ENCODE data around the gene YAP1.
"Not testable (repeated sequence)": the region's sequence is repeated elsewhere in the genome, so short reads cannot be mapped to it uniquely, and the experiment has no call there.

YAP1 gene

DNA sequence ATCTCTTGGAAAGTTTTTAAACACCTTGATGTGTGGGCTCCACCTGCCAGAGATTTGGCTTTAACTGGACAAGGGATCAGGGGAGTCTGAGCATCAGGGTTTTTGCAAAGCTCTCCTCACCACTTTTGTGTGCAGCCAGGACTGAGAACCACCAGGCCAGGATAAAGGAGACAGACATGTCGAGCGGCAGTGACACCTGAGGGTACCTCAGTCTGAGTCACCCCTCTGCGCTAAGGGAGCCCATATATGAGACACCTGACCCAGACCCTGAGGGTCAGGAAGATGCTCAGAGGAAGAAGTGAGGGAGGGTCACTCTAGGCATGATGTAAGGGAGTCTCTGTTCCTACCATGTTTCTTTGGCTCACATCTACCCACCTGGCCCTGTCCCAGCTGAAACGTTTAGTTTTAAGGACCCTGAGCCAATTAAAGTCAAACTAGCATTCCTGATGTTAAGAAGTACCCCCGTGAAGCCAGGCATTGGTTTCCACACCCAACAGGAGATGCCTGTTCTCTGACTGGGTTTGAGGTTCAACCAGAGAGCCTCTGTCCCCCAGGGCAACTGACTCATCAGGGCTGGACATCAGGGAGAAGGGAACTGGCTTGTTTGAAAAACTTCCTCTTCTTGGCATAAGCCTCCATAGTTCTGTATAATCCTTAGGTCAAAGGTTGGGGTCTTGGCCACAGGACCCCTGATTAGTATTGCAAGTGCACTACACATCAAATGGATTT lies 134.6 kb downstream of the YAP1 start:
- no peak for DNase-seq

DNA sequence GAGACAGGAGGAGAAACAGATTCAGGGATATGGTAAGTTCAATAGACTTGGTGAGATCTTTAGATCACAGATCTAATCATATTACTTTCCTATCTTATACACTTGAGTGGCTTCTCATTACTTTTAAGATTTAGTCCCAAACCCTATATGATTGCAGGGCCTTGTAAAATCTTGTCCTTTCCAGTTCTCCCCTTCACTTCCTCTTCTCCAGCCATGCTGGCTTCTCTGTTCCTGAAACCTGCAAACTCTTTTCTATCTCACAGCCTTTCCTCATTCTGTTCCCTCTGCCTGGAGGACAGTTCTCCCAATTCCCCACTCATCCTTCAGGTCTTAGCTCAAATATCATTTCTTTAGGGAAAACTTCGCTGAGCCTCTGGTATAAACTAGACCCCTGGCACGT lies 141.2 kb downstream of the YAP1 start:
- no peak for DNase-seq

DNA sequence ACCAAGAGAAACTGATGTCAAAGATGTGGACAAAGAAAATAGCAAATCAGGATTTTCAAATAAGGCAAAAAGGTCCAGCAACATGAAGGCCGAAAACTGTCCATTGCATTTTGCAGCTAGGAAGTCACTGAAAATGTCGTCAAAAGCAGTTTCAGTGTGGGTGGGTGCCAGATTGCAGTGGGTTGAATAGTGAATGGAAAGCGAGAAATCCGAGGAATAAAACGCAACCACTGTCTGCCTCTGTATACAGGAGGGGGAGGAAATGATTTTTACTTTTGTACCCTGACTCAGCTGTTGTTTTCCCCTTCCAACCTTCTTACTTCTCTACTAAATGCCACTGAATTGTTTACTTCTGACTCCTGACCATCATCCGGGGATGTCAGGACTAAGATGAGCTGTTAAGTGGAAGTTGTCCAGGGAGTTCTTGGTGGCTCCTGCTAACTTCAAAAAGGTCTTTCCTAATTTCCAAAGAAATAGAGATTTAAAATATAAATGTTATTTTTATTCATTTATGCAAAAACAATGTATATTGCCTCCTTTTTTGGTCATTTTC lies 142.2 kb downstream of the YAP1 start:
- DNase-seq, result no peak

DNA sequence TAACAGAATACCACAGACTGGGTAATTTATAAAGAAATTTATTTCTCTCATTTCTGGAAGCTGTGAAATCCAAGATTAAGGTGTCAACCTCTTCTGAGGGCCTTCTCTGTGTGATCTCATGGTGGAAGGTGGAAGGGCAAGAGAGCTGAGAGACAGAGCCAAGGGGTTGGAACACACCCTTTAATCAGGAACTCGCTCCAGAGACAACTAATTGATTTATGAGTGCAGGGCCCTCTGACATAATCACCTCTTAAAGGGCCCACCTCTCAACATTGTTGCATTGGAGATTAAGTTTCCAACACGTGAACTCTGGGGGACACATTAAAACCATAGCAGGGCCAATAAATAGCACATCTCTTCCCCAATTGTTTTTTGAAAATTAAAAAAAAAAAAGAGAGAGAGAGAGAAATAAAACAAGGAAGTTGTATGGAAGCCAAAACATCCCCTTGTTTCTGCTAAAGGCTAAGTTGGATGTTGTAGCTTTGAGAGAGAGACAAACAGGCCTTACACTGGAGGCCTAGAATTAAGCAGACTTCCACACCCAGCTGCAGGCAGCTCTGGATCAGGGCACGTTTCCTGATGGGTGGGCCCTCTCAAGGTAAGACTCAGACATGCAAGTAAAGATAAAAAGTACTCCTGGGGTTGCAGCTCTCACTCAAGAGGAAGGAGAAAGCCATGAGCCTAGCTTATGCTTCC lies 142.9 kb downstream of the YAP1 start:
- DNase-seq, result no peak

DNA sequence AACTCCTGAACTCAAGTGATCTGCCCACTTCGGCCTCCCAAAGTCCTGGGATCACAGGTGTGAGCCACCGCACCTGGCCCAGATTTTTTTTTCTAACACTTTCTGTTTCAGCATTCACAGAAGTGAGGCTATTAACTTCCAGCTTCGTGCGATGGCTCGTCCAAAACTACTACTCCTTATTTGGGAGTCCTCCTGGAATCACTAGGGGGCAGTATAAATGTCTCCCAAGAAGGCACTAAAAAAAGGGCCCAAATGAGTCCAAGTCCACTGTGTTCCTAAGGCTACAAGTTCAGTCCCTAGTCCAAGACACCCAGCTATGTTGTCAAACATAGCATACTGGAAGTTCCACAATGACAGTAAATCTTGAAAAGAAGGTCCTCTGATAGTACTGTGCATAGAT lies 143.8 kb downstream of the YAP1 start:
- no peak for DNase-seq

DNA sequence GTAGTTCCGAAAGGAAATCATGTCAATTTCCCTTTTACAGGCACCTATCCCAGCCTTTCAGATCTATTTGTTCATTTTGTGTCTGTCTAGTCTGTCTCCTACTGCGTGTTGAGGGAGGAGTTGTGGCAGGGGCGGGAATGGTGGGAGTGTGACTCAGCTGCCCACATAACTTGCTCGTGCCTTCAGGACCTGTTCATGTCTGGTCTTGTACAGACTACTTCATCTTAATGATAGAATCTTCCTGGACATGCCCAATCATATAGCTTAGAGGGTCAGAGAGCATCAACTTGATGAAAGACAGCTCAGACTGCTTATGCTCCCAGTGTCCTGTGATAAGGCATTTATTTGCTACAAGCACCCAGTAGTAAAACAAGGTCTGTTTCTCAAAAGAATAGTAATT lies 146.0 kb downstream of the YAP1 start:
- peak; percentile 11 for DNase-seq

DNA sequence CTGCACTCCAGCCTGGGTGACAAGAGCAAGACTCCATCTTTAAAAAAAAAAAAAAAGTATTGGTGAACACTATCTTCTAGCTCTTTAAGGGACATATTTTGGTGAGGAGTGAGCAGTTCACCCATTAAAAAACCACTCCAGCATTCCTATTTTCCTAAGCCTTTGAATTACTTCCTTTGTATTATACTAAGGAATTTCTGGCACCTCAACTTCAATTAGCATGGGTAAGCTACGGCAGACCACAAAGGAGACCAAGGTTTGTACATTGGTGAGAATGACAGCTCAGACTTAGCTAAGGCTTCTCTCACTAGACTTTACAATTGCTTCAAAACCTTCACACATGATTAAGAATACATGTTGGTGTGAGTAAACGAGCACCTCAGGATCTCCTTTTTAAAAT lies 150.0 kb downstream of the YAP1 start:
- DNase-seq, result peak; percentile 15

DNA sequence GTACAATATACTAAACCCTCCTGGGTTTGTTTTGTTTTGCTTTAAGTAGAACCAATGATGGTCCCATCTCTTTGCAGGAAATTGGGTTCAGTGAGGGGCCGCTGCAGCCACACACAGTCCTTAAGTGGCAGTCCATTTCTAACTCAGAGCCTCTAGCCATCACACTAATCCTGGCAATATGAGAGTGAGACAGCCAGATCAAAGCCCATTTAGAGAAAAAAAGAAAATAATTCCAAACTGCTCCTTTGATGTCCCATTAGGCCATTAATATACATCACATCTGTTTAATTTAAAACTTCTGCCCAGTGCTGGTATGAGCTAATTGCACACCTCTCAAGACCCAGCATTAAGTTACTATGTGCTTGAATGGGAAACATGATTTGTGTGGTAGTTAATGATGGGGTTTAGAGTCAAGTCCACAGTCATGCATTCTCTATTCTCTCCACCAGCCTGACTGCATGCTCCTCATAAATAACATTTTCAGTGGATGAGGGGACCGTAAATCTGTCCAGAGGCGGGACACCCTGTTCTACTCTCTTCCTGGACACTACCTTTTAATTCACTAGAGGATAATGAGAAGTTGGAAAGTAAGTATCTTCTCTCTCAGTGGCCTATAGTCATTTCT lies 153.2 kb downstream of the YAP1 start:
- DNase-seq, result no peak

DNA sequence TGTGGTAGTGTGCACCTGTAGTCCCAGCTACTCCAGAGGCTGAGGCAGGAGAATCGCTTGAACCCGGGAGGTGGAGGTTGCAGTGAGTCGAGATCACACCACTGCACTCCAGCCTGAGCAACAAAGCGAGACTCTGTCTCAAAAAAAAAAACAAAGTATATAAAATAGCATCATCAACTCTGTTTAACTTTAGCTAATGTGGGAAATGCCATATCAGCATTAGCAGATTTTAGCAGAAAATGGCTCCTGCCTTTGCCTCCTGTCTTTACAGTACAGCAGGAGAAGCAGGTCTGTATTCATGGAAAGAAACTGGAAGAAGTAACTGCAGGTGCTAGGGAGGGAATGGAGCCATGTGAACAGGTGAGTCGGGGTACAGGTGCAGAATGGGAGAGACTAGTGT lies 154.5 kb downstream of the YAP1 start:
- not testable (repeated sequence) for DNase-seq

DNA sequence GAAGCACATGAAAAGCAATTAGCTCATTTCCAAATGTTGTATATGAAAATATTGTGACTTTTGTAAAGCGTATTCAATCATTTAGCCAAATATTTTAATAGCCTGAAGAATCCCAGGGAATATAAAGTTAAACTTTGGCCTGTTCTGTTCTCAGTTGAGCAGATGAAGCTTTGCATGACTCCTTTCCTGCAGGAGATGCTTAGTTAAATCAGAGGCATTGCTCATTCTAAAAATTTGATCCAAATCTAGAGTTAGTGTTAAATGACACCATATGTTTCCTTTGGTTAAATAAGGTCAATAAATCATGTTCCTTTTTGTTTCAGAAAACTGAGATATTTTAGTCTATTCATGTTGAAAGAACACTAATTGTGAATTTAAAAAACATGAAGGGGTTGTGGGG lies 155.9 kb downstream of the YAP1 start:
- no peak for DNase-seq

DNA sequence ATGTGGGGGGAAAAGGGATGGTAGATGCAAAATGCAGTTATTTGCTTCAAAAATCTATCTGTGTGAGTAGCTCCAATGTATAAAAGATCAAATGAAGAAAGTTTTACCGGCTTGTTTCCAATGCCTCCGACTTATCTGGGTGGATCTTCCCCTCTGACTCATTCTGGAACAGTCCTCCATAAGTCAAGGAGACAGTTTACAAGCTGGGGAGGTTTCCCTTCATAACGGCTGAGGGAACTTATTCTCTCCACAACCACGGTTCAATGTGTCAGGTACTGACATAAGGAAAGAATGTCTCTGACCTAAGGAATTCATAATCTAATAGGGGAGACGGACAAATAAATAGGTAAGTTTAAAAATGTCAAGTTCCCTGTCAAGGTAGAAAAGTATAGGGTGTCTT lies 157.4 kb downstream of the YAP1 start:
- DNase-seq, result peak; percentile 34

DNA sequence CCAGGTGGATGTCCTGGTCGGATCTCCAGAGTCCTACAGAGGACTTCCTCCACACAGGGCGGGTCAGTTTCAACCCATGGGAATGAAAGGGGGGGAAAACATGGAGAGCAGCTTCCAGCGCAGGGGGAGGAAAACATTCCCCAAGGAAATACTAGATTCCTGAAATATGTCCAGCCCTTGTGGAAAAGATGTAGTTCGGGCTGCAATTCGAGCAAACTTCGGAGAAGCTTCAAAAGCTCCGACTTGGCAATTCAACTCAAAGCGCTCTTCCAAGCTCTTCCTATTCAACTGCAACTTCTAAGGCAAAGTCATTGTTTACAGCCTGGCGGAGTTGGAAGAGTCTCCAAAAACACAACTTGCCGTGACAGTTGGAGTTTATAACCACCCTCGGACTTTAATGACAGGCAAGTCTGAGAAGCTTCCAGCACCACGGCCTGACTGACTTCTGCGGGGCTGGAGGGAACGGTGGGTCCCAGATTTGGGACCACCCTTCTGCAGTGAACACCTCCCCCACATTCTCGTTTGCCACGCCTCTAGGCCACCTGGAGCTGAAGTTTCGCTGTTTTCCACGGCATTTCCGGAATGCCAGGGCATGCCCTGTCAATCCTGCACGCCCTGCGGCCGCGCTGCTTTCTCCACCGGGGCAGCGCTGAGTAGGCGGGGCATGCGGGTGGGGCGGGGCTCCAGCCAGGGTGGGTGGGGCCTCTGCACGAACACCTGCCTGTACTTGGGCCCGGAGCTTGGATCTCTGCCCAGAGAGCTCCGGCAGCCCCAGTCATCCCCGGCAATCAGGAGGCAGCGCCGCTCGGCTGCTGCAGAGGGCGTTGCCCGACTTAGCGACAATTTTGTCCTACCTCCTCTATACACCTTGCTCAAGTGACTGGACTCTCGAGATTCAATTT lies 158.1 kb downstream of the YAP1 start:
- DNase-seq, result peak; percentile 66

DNA sequence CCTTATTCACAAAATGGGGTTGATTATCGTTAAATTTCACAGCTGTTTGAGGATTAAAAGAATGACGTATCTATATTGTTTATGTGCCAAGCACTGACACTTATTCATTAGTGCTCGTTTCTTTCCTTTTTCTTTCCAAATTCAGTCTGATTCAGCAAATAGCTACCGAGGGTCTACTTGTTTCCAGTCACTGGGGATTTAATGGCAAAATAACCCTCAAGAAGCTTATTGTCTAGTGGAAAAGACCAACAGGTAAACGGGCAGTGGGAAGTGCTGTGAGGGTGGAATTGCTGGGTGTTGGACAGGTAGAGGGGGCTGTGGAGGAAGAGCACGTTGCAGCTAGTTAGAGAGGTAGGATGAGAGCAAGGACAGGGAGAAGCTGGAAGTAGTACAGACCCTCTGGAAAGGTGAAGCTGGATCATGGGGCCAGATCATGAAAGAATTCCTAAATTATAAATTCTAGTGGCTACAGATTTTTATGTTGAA lies 158.8 kb downstream of the YAP1 start:
- DNase-seq, result no peak

DNA sequence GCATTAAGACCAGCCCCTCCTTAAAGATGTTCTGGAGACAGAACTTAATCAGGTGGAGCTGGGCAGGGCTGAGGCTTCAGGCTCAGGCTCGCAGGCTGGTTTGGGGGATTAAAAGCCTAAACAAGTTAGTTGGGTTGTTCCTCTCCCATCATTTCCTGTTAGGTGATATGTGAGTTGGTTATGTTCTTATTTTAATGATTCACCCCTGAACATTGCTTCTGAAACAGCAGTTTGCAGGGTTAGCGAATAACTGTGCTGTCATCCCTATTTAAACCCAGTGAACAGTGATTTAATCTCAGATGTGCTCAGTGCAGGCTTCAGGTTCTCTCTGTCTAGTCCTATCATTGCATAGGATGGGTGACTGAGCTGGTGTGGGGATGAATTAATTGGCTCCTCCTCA lies 159.7 kb downstream of the YAP1 start:
- DNase-seq, result peak; percentile 71

DNA sequence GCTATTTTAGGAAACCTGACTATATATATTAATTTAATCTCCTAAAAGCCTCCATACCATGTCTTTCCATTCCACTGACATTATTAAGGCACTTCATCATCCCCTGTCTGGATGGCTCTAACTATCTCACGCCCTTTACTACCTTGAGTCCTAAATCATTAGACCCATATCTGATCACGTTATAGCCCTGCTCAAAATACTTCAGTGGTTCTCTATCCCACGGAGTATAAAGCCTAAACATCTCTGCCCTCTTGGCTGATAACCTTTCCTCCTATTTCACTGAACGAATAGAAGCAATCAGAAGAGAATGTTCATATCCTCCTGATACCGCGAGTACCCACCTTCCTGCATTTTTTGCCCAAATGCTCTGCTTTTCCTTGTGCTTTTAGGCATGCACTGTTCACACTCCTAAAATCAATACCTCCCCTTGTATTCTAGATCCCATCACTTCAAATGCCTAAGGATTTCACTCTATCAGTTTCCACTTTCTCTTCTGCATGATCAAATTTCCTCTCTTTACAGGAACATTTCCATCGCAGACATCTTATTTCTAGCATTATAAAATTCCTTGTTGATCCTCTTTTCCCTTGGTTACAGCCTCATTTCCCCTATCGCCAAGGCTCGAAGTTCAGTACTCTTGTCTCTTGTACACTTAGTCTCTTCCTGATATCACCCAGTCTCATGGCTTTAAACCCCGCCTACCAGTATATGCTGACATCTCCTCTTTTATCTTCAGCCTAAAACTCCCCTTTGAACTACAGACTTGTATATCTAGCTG lies 162.0 kb downstream of the YAP1 start:
- DNase-seq, result no peak

DNA sequence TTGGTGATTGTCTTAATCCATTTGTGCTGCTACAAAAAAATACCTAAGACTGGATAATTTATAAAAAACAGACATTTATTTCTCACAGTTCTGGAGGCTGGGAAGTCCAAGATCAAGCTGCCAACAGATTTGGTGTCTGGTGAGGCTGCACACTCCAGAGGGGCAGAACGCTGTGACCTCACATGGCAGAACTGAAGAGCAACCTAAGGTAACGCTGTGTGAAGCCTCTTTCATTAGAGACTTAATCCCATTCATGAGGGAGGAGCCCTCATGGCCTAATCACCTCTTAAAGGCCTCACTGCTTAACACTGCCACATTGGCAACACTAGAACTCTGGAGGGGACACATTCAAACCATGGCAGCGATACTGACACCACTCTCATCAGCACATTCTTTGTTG lies 164.4 kb downstream of the YAP1 start:
- DNase-seq, result no peak

DNA sequence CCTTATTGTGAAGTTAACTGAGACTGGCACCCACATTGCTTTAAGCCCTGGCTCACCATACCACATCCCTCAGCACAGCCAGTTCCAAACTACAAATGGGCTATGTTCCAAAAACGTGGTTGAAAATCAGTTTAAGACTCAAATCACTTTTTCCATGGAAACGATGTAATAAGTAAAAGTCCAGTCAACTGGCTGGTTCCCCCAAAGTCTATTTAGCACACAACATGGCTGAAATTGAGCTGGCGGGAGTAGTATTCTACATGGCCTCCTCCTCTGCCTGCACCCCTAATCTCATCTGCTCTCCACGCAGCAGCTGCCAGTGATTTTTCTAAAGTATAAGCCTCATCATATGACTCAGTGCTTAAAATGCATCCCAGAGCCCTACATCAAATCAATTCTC lies 166.1 kb downstream of the YAP1 start:
- DNase-seq, result no peak

DNA sequence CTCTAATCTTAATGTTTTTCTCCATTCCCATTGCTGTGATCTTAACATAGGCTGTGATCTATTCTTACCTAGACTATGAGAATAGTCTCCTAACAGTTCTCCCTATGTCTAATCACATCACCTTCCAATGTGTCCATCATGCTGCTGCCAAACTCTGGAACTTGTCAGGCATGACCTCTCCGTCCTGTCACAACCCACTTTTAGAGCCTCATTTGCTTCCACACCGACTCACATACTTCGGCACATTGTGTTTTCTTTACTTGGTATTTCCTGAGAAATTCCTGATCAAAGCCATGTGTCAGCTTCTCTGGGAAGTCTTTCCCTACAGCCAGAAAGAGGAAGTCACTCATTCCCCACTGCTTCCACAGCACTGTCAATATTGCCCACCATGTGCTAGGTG lies 166.5 kb downstream of the YAP1 start:
- no peak for DNase-seq

DNA sequence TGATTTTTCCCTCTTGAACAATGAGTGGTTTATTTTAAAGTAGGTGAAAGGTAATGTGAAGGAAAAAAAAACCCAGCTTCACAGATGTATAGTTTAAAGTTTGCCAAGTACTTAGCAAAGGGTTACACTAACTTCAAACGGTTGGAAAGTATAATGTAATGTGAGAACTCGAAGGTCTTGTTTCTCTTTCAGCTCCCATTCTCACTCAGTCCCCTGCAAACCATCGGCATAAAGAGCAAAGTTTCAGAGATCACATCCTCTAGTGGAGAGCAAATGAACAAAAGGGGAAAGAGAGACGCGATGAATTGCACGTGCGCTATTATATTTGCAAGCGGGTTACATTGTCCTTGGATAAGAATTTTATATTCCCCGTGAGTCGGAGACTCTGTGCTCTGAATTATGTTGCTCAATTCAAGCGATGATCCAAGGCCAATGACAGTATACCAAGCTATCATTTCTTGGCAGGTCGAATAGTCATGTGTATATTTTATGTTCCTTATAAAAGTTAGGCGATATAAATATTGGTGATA lies 169.5 kb downstream of the YAP1 start:
- peak; percentile 64 for DNase-seq

DNA sequence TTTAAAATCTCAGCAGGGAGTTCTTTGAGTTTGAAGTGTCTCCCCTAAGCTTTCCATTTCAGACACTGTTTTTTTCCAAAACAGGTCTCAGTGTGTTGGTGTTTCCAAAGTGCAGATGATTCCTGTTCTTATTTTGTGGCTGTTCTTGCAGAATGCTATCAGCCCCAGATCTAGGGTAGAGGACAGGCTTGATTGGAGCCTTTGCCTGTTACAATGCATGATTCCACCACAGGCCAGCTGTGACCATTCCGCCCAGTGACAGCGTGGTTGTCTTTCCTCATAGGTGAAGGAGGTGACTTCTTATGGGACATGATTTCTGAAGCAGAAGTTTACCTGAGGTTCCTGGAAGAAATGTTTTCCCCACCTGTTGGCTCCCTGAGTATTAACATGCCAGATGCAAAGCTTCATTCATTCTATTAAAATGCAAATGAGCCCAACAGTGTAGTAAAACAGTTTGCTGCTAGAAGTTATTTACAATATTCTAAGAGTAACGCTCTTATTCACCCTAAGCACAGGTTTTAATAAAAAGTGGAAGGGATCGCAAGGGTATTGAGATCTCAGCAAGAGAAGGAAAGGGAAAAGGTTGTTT lies 170.1 kb downstream of the YAP1 start:
- DNase-seq, result no peak
